Stimulated activated CD8-positive, alpha-beta memory T cell treated with anti-CD3 and anti-CD28 coated beads, Interleukin-7, amount 100 ng/mL, for 24 hours (primary cell): Measurements from ENCODE around the gene CDH16.
"Not testable (repeated sequence)": the region's sequence is repeated elsewhere in the genome, so short reads cannot be mapped to it uniquely, and the experiment has no call there.

Experiments used
- DNase-seq: peaks from one replicate; pipeline ENCODE4 v3.0.0-alpha.2; 2020; ENCODE audit warnings: low read depth

The CDH16 gene

GRCh38 chr16:66871363-66871762 is 47.3 kb downstream of the CDH16 start:
- not testable (repeated sequence) for DNase-seq

DNA sequence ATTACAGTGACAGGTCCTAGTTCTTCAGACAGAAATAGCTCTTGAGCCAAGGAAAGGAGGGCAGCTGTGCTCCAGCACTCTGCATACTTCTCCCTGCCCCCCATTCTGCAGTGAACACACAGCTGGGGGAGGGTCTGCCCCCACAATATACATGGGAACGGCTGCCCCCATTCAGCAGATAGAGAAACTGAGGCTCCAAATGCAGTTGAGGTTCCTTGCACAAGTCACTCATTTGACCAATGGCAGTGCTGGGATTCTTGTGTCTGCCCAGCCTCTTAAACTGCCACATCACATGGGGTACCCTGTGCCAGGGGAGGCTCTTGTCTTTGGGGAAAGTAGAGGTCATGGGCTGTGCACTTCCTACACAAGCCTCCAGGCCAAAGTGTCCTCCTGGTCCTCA is 49.3 kb downstream of the CDH16 start:
- no peak for DNase-seq

GRCh38 chr16:66863707-66864106 is 55.0 kb downstream of the CDH16 start:
- no peak for DNase-seq

DNA sequence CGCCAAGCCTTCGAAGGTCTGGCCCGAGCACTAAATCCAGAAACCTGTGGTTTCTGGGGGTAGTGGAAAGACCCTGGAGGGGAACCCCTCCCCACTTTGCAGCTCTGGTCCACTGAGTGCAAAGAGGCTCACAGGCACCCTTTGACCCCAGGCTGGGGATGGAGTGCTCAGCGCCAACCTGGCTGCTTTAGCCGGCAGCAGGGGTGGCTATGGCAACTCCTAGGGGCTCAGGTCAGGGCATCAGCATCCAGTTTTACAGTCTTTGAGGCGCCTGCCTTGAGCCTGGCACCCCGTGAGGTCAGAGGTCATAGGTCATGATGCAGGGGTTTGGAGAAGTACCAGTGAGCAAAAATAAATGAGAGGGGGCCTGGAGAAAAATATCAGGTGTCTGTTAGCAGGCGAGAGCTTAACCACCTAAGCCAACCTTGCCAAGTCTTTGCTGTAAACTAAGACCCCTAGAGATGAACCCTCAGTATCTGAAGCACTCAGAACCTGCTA is 56.6 kb downstream of the CDH16 start:
- no peak for DNase-seq

GRCh38 chr16:66859397-66860068 is 59.2 kb downstream of the CDH16 start:
- no peak for DNase-seq

DNA sequence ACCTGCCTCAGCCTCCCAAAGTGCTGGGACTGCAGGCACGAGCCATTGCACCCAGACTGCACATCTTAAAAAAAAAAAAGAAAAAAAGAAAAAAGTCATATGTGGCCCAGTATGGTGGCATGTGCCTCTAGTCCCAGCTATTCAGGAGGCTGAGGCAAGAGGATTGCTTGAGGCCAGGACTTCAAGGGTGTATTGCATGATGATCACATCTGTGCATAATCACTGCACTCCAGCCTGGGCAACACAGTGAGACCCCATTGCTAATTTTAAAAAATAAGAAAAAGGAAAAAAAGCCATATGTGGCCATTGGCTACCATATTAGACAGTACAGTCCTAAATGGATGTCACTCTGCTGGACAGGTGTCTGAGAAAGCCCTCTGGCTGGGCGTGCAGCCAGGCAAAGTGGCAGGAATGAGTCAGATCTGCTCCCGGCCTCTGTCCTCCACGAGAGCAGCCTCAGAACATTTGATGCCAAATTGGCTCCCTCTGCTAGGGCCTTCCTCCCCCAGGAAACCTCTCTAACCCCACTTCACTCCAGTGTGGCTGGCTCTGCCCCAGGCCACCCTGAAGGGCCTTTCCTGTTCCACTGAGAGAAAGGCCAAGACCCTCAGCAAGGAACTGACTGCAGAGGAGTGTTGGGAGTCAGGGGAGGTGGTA is 59.8 kb downstream of the CDH16 start:
- no peak for DNase-seq
